Body of pancreas (tissue), 4 donors: ENCODE data around the gene TEX29.

Experiments
- POLR2A ChIP-seq, 3 donors: fragments of 450-650 bp; IDR thresholded peaks; one replicate each; pipeline ENCODE4 v1.6.1; 2016; ENCODE audit warnings: antibody characterized with exemption in 3 of 3, mild to moderate bottlenecking in 2 of 3
- TF ChIP-seq, protein P1 (sequence below), 7 experiments: fragments of 450-650 bp in 4 of 7; fragments of 200-600 bp in 3 of 7; sonication (generic) in 3 of 7; IDR thresholded peaks; one replicate each; pipeline ENCODE4 v1.5.1; 2016 to 2019; ENCODE audit warnings: antibody characterized with exemption in 7 of 7

DNA sequence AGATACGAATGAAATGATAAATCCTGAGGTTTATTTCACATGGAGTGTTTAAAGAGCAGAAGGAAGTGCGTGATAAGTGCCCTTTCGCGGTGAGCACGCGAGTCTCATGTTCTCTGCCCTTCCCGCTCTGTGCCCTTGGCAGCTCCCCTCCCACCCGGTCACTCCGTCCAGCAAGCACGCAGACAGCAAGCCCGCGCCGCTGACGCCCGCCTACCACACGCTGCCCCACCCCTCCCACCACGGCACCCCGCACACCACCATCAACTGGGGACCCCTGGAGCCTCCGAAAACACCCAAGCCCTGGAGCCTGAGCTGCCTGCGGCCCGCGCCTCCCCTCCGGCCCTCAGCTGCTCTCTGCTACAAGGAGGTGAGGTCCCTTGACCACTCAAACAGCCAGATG, 37.4 kb upstream of the TEX29 start:
- TF ChIP-seq, protein P1, sequence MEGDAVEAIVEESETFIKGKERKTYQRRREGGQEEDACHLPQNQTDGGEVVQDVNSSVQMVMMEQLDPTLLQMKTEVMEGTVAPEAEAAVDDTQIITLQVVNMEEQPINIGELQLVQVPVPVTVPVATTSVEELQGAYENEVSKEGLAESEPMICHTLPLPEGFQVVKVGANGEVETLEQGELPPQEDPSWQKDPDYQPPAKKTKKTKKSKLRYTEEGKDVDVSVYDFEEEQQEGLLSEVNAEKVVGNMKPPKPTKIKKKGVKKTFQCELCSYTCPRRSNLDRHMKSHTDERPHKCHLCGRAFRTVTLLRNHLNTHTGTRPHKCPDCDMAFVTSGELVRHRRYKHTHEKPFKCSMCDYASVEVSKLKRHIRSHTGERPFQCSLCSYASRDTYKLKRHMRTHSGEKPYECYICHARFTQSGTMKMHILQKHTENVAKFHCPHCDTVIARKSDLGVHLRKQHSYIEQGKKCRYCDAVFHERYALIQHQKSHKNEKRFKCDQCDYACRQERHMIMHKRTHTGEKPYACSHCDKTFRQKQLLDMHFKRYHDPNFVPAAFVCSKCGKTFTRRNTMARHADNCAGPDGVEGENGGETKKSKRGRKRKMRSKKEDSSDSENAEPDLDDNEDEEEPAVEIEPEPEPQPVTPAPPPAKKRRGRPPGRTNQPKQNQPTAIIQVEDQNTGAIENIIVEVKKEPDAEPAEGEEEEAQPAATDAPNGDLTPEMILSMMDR (IDR thresholded peaks at IDR 0.05) = no peak
- TF ChIP-seq POLR2A (IDR thresholded peaks at IDR 0.05) = no peak
